Ascending aorta (tissue), 2 donors: ENCODE results near the gene FMO3. TPM values are rescaled to one million over a fixed set of nuclear protein-coding genes. Genes with fewer than 3 reads are reported as not detected.

Source experiments
- DNase-seq, 2 donors: peaks; one replicate each; pipeline ENCODE4 v3.0.0-alpha.2; 2019; ENCODE audit warnings: low spot score in 2 of 2
- H3K27ac ChIP-seq, 2 donors: fragments of 200-600 bp; sonication (generic); one replicate each; pipeline ENCODE4 v1.5.1; 2016 to 2017; ENCODE audit warnings: mild to moderate bottlenecking in 1 of 2
- H3K27me3 ChIP-seq: fragments of 200-600 bp; sonication (generic); one replicate; pipeline ENCODE4 v1.5.1; 2017
- H3K36me3 ChIP-seq, 2 donors: fragments of 200-600 bp; sonication (generic); one replicate each; pipeline ENCODE4 v1.5.1; 2016
- H3K4me1 ChIP-seq, 2 donors: fragments of 200-600 bp; sonication (generic); one replicate each; pipeline ENCODE4 v1.5.1; 2016 to 2017; ENCODE audit warnings: mild to moderate bottlenecking in 1 of 2
- H3K4me3 ChIP-seq, 2 donors: fragments of 200-600 bp; sonication (generic); one replicate each; pipeline ENCODE4 v1.5.1; 2016 to 2017; ENCODE audit warnings: mild to moderate bottlenecking in 1 of 2
- H3K9me3 ChIP-seq, 2 donors: fragments of 200-600 bp; sonication (generic); one replicate each; pipeline ENCODE4 v1.5.1; 2016
- CTCF ChIP-seq, 3 experiments: fragments of 200-600 bp in 2 of 3; fragments of 450-650 bp in 1 of 3; sonication (generic) in 2 of 3; IDR thresholded peaks; one replicate each; pipeline ENCODE4 v1.5.1; 2016 to 2019; ENCODE audit warnings: antibody characterized with exemption in 3 of 3, mild to moderate bottlenecking in 1 of 3, moderate library complexity in 1 of 3
- intact Hi-C: fragments of 100-400 bp; cut with DNase I; formaldehyde crosslinking; loops from one replicate; pipeline ENCODE4 v1.15.1; 2023
- total RNA-seq: library from RNA; depleted of rRNA; stranded (reverse); fragments of >200 nt; gene quantifications from one replicate; pipeline ENCODE4 v1.1.0, GENCODE V29; 2016

Gene FMO3
- total RNA-seq, 1 donor from 2014 or later, result 6.0 TPM

- peak overlapping the region; percentile 48 to 53 for H3K27ac ChIP-seq
- intact Hi-C loops, result no loop called here
- H3K4me1 ChIP-seq, result peaks cover 0 to 43% of the 10 kb centered on the region in 2 donors
- H3K9me3 ChIP-seq, result no peaks in the 10 kb centered on the region
- H3K4me3 ChIP-seq, result no peak overlapping the region
- DNase-seq, result no peak
- no peaks in the 10 kb centered on the region for H3K36me3 ChIP-seq
- no peak for TF ChIP-seq CTCF (IDR thresholded peaks at IDR 0.05)
- H3K27me3 ChIP-seq, result no peaks in the 10 kb centered on the region
Observed at GRCh38 chr1:171122299-171122698, 31.6 kb downstream of the FMO3 start.

DNA sequence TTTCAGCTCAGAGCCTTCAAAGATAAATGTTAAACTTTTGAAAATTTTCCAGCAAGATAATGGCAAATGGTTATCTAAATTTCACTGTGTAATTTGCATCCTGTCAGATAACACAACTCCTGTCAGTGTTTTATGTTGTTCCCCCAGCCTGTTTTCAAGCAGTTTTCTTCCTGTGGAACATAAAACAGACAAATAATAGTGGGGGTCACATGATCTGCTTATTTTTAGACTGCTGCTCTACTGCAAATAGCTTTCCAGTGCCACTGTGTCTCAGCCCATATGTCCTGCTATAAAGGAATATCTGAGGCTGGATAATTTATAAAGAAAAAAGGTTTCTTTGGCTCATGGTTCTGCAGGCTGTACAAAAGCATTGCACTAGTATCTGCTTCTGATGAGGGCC lies 32.2 kb downstream of the FMO3 start:
- Histone ChIP-seq H3K27me3 (no peaks in the 10 kb centered on the region), H3K27ac (peak overlapping the region; percentile 48 to 53), H3K4me1 (peaks cover 1 to 46% of the 10 kb centered on the region in 2 donors), H3K9me3 (no peaks in the 10 kb centered on the region), H3K4me3 (no peak overlapping the region), H3K36me3 (no peaks in the 10 kb centered on the region)
- no peak for TF ChIP-seq CTCF (IDR thresholded peaks at IDR 0.05)
- intact Hi-C loops, result no loop called here
- no peak for DNase-seq

GRCh38 chr1:171126504-171126903 lies 35.8 kb downstream of the FMO3 start:
- Histone ChIP-seq H3K27me3 (no peaks in the 10 kb centered on the region), H3K4me3 (no peak overlapping the region), H3K36me3 (no peaks in the 10 kb centered on the region), H3K27ac (peak overlapping the region; percentile 49 to 63), H3K4me1 (peaks cover 5 to 49% of the 10 kb centered on the region in 2 donors), H3K9me3 (peaks cover 0 to 12% of the 10 kb centered on the region in 2 donors)
- peak in 1 of 2 donors; percentile 75 for DNase-seq
- no peak for TF ChIP-seq CTCF (IDR thresholded peaks at IDR 0.05)
- intact Hi-C loops, result no loop called here

DNA sequence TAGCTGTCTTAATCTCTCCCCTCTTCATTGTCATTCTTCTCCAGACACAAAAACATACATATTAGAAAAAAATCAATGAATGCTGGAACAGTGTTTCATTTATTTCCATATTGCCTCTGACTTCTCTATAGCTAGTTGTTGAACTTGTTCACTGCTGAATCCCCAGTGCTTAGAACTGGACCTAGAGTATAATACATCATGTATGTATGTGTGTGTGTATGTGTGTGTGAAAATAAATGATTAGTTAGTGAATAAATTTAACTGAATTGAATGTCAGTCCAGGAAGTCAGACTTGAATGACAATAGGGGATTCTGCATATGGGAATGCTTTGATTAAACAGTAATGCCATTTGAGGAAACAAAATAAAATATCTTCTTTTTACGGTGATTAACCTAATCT lies 36.4 kb downstream of the FMO3 start:
- no peaks in the 10 kb centered on the region for H3K36me3 ChIP-seq
- no peak for TF ChIP-seq CTCF (IDR thresholded peaks at IDR 0.05)
- H3K4me1 ChIP-seq, result peaks cover 5 to 49% of the 10 kb centered on the region in 2 donors
- H3K27ac ChIP-seq, result peak overlapping the region; percentile 60 to 63
- no peak overlapping the region for H3K4me3 ChIP-seq
- intact Hi-C loops, result no loop called here
- H3K27me3 ChIP-seq, result no peaks in the 10 kb centered on the region
- no peak for DNase-seq
- H3K9me3 ChIP-seq, result peaks cover 0 to 12% of the 10 kb centered on the region in 2 donors

GRCh38 chr1:171127501-171127900 lies 36.8 kb downstream of the FMO3 start:
- peaks cover 0 to 12% of the 10 kb centered on the region in 2 donors for H3K9me3 ChIP-seq

More at GRCh38 chr1:171127501-171127900, 36.8 kb downstream of the FMO3 start:
- H3K27me3 ChIP-seq, result no peaks in the 10 kb centered on the region
- TF ChIP-seq CTCF (IDR thresholded peaks at IDR 0.05), result no peak
- DNase-seq, result no peak
- H3K27ac ChIP-seq, result peak overlapping the region; percentile 60 to 63
- H3K4me1 ChIP-seq, result peaks cover 5 to 46% of the 10 kb centered on the region in 2 donors
- H3K4me3 ChIP-seq, result no peak overlapping the region
- intact Hi-C loops, result no loop called here
- no peaks in the 10 kb centered on the region for H3K36me3 ChIP-seq
